Kidney (tissue), 14 donors: Measurements from ENCODE around the gene TRIM4. TPM values are rescaled to one million over a fixed set of nuclear protein-coding genes. Genes with fewer than 3 reads are reported as not detected.

Experiments used
- DNase-seq, 5 donors: peaks; one replicate each; pipeline ENCODE4 v3.0.0-alpha.2; 2013 to 2020
- FAIRE-seq: peaks from 2 replicates; lab custom pipeline; 2012; peaks lifted over from hg19 to GRCh38; lab: Jason Lieb, UNC
- H3K27ac ChIP-seq, 2 donors: one replicate each; pipeline ENCODE4 v1.7.0; 2013; ENCODE audit warnings: low read depth in 2 of 2, low read length in 2 of 2, inconsistent platforms in 1 of 2
- H3K27me3 ChIP-seq: one replicate; pipeline ENCODE4 v1.7.1; 2013; ENCODE audit warnings: low read length, inconsistent platforms; ENCODE audit not compliant: control insufficient read depth, insufficient read depth
- H3K36me3 ChIP-seq, 3 donors: one replicate each; pipeline versions ENCODE4 v1.7.0 to v1.7.1; 2013; ENCODE audit warnings: low read length in 3 of 3, control low read depth in 1 of 3, inconsistent platforms in 1 of 3; ENCODE audit not compliant: insufficient read depth in 3 of 3, control insufficient read depth in 2 of 3
- H3K4me1 ChIP-seq, 3 donors: one replicate each; pipeline versions ENCODE4 v1.7.0 to v1.7.1; 2013; ENCODE audit warnings: low read length in 3 of 3, inconsistent platforms in 1 of 3, low read depth in 1 of 3; ENCODE audit not compliant: control insufficient read depth in 2 of 3, insufficient read depth in 2 of 3
- H3K4me3 ChIP-seq, 3 donors: one replicate each; pipeline versions ENCODE4 v1.7.0 to v1.8.1; 2013; ENCODE audit warnings: low read length in 3 of 3, control low read depth in 1 of 3, inconsistent platforms in 1 of 3
- H3K9ac ChIP-seq, 3 donors: one replicate each; pipeline versions ENCODE4 v1.7.0 to v1.7.1; 2013; ENCODE audit warnings: low read length in 3 of 3, control low read depth in 1 of 3, inconsistent platforms in 1 of 3
- H3K9me3 ChIP-seq, 3 donors: one replicate each; pipeline versions ENCODE4 v1.7.0 to v1.7.1; 2013; ENCODE audit warnings: low read length in 3 of 3, control low read depth in 1 of 3, inconsistent platforms in 1 of 3; ENCODE audit not compliant: control insufficient read depth in 2 of 3, insufficient read depth in 1 of 3
- CTCF ChIP-seq: IDR thresholded peaks from 3 replicates; pipeline ENCODE4 v1.5.1; 2012; ENCODE audit warnings: mild to moderate bottlenecking, moderate library complexity, borderline replicate concordance; ENCODE audit not compliant: insufficient read depth; ENCODE audit errors: extremely low read depth
- intact Hi-C: fragments of 100-400 bp; cut with DNase I; formaldehyde crosslinking; loops from one replicate; pipeline ENCODE4 v1.11.1; 2022
- polyA plus RNA-seq: library from polyadenylated mRNA; stranded (reverse); fragments of 350-450 nt; fragmentation: Illumina TruSeq; extraction: RNeasy Lipid Tissue Mini Kit (QIAGEN cat#74804); gene quantifications from one replicate; pipeline ENCODE4 v1.2.3, GENCODE V29; 2014; ENCODE audit warnings: low read depth, low replicate concordance; ENCODE audit not compliant: insufficient read depth
- total RNA-seq: library from RNA; stranded (reverse); fragmentation: NEBNext Ultra II Directional; extraction: Animal tissue kit (Norgen Biotek cat#: 25700); gene quantifications from one replicate; pipeline ENCODE4 v1.2.1, GENCODE V29; 2021
- donor health status: control.
- donor health status: control.
- donor health status: control.
- donor health status: control.
- donor health status: control.
- donor health status: DM: yes; HTN: yes; CAD: no.
- donor health status: Normal renal cell carcinoma (clear cell type).

TRIM4 gene
- total and polyA plus RNA-seq, 2 donors from 2014 or later, result 15.4 to 30.9 TPM

GRCh38 chr7:99860281-99861127, 58.8 kb downstream of the TRIM4 start:
- H3K9ac ChIP-seq, result no peak overlapping the region
- FAIRE-seq (no peak), DNase-seq (peak in 2 of 5 donors; percentile 2 to 23)
- H3K27ac ChIP-seq, result peak overlapping the region in 1 of 2 donors; percentile 1
- H3K4me1 ChIP-seq, result peaks cover 0 to 2% (median 0%) of the 10 kb centered on the region in 3 donors
- H3K36me3 ChIP-seq, result no peaks in the 10 kb centered on the region
- no peaks in the 10 kb centered on the region for H3K27me3 ChIP-seq
- H3K4me3 ChIP-seq, result no peak overlapping the region
- intact Hi-C loops, result no loop called here
- H3K9me3 ChIP-seq, result peaks cover 0 to 6% (median 4%) of the 10 kb centered on the region in 3 donors
- TF ChIP-seq CTCF, result no peak

DNA sequence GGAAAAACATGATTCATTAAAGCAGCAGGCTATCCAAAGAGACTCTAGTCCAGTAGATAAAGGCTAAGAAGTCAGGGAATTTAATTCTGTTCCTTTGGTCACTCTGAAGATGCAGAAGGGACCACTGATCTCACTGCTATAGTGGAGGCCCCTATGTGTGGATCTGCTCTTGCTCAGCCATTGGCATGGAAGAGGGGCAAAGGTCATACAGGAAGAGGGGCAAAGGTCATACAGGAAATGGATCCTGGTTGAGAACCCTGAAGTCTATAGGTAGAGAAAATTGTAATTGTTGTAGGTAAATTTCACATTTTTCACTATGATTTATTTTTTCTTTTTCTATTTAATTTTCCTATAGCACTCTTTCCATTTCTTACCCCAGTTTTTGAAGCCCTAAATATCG, 64.1 kb downstream of the TRIM4 start:
- Histone ChIP-seq H3K27ac (no peak overlapping the region), H3K4me1 (peaks cover 0 to 2% (median 0%) of the 10 kb centered on the region in 3 donors), H3K9ac (no peak overlapping the region), H3K4me3 (no peak overlapping the region), H3K36me3 (no peaks in the 10 kb centered on the region), H3K27me3 (no peaks in the 10 kb centered on the region), H3K9me3 (no peaks in the 10 kb centered on the region)
- intact Hi-C loops, result no loop called here
- no peak for TF ChIP-seq CTCF
- no peak for FAIRE-seq
- DNase-seq, result no peak

GRCh38 chr7:99848420-99849216, 70.7 kb downstream of the TRIM4 start:
- Histone ChIP-seq H3K4me1 (no peaks in the 10 kb centered on the region), H3K4me3 (no peak overlapping the region), H3K9ac (no peak overlapping the region), H3K36me3 (no peaks in the 10 kb centered on the region), H3K27me3 (no peaks in the 10 kb centered on the region), H3K27ac (no peak overlapping the region), H3K9me3 (no peaks in the 10 kb centered on the region)
- intact Hi-C loops, result no loop called here
- TF ChIP-seq CTCF, result no peak
- no peak for FAIRE-seq
- DNase-seq, result no peak
